Measurements from ENCODE around the gene MED13. TPM values are rescaled to one million over a fixed set of nuclear protein-coding genes. Genes with fewer than 3 reads are reported as not detected.

The MED13 gene
- total RNA-seq, 1 experiment from 2014 or later: 96.0 TPM

DNA sequence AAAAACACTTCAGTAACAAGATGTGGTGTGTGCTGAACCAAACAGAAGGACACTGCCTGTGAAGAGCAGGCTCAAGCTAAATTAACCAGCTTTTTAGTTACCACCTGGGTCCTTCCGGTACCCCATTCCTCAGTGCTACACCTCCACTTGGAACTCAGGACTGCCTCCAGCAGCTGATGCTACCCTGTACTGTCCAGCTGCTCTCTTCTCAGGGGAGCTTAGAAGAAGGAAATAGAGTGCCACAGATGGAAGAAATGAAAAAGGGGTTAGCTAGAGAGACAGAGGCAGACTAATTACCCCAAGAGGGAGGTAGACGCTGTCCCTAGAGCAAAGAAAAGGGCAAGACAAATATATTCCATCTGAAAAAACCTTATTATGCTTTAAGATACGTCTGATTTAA is 5.7 kb downstream of the MED13 start:
- Histone ChIP-seq H3K9me2 (ENCODE audit: insufficient read depth) (no peaks in the 10 kb centered on the region), H4K20me1 (ENCODE audit: insufficient read depth) (peaks cover 26% of the 10 kb centered on the region; the same call in 1 of the 2 replicates), H3K27me3 (ENCODE audit: insufficient read depth, low read length) (no peaks in the 10 kb centered on the region), H3K36me3 (ENCODE audit: control insufficient read depth in 1 of 2, insufficient read depth in 2 of 2, low read length in 2 of 2) (peaks cover 25 to 47% of the 10 kb centered on the region in 2 experiments; a peak in 3 of 4 replicates), H2AFZ (ENCODE audit: low read depth, low read length, poor library complexity, severe bottlenecking) (no peak overlapping the region), H3K4me2 (ENCODE audit: low read length) (no peak overlapping the region), H3K9me3 (ENCODE audit: control insufficient read depth in 1 of 2, insufficient read depth in 1 of 2, low read depth in 1 of 2, low read length in 2 of 2) (no peaks in the 10 kb centered on the region), H3K4me1 (ENCODE audit: control insufficient read depth in 1 of 2, insufficient read depth in 2 of 2, low read length in 2 of 2) (peaks cover 4 to 12% of the 10 kb centered on the region in 2 experiments; a peak in 3 of 4 replicates), H3K79me2 (ENCODE audit: insufficient read depth, low read length) (peaks cover 100% of the 10 kb centered on the region), H3K27ac (ENCODE audit: low read depth, low read length) (no peak overlapping the region), H3K9ac (ENCODE audit: low read length) (no peak overlapping the region), H3K4me3 (replicated peaks in 1 of 2; ENCODE audit: low read depth in 1 of 2, low read length in 2 of 2) (no peak overlapping the region)
- ChIA-PET RAD21 (ENCODE audit: low non-redundant PET in 1 of 2, low total read pairs in 2 of 2, uncharacterized antibody in 2 of 2, unreplicated experiment in 2 of 2) (no interaction called here), CTCF (no interaction called here), POLR2A (interaction anchor here (0.6 kb wide), 1 partner anchor 1717 kb away, joined by 3 read pairs; no protein-coding TSS in a partner anchor)
- ATAC-seq (no peak), DNase-seq (ENCODE audit: low read depth, low spot score) (no peak)
- intact Hi-C loops (cut with micrococcal nuclease): no loop called here
- BruUV-seq (replicated peaks): no TSS peak
- TF ChIP-seq SP1 (IDR thresholded peaks at IDR 0.05; ENCODE audit: low read depth) (no peak), YY1 (IDR thresholded peaks at IDR 0.05; ENCODE audit: extremely low read depth, insufficient replicate concordance, low read depth, low read length) (no peak)

DNA sequence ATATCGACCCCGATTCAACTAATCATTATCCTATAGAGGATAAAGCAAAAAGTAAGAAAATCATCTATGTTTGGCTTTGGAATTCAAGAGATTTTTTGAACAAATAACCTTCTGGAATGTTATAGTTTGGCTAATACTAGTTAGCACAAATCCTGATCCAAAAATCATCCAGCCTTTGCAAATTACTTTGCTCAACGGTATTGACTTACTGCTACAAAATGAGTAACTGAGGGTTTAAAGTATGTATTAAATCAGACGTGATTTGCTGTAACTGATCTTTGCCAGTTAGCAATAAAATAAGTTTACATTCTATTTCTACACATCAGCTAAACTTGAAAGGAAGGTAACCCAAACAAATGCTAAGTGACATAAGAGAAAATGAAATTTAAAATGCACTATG is 6.5 kb downstream of the MED13 start:
- TF ChIP-seq ZFX (IDR thresholded peaks at IDR 0.05) (no peak), EGR1 (IDR thresholded peaks at IDR 0.05; ENCODE audit: low read depth) (no peak), YY1 (IDR thresholded peaks at IDR 0.05; ENCODE audit: extremely low read depth, insufficient replicate concordance, low read depth, low read length) (no peak), JUND (IDR thresholded peaks at IDR 0.05) (no peak), EZH2phosphoT487 (IDR thresholded peaks at IDR 0.05; ENCODE audit: borderline replicate concordance) (no peak), ZNF274 (IDR thresholded peaks at IDR 0.05; ENCODE audit: low read depth, low read length) (no peak), CEBPB (IDR thresholded peaks at IDR 0.05; ENCODE audit: low read depth) (no peak)
- TF ChIP-seq, protein P1, sequence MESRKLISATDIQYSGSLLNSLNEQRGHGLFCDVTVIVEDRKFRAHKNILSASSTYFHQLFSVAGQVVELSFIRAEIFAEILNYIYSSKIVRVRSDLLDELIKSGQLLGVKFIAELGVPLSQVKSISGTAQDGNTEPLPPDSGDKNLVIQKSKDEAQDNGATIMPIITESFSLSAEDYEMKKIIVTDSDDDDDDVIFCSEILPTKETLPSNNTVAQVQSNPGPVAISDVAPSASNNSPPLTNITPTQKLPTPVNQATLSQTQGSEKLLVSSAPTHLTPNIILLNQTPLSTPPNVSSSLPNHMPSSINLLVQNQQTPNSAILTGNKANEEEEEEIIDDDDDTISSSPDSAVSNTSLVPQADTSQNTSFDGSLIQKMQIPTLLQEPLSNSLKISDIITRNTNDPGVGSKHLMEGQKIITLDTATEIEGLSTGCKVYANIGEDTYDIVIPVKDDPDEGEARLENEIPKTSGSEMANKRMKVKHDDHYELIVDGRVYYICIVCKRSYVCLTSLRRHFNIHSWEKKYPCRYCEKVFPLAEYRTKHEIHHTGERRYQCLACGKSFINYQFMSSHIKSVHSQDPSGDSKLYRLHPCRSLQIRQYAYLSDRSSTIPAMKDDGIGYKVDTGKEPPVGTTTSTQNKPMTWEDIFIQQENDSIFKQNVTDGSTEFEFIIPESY (IDR thresholded peaks at IDR 0.05; ENCODE audit: extremely low read depth, insufficient replicate concordance, low read length): no peak
- TF ChIP-seq, protein P2, sequence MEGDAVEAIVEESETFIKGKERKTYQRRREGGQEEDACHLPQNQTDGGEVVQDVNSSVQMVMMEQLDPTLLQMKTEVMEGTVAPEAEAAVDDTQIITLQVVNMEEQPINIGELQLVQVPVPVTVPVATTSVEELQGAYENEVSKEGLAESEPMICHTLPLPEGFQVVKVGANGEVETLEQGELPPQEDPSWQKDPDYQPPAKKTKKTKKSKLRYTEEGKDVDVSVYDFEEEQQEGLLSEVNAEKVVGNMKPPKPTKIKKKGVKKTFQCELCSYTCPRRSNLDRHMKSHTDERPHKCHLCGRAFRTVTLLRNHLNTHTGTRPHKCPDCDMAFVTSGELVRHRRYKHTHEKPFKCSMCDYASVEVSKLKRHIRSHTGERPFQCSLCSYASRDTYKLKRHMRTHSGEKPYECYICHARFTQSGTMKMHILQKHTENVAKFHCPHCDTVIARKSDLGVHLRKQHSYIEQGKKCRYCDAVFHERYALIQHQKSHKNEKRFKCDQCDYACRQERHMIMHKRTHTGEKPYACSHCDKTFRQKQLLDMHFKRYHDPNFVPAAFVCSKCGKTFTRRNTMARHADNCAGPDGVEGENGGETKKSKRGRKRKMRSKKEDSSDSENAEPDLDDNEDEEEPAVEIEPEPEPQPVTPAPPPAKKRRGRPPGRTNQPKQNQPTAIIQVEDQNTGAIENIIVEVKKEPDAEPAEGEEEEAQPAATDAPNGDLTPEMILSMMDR (IDR thresholded peaks at IDR 0.05 in 2 of 3, conservative IDR thresholded peaks at IDR 0.05 in 1 of 3; ENCODE audit: borderline replicate concordance in 1 of 3, insufficient read depth in 1 of 3, low read depth in 2 of 3, low read length in 2 of 3): no peak
- TF ChIP-seq, protein P3, sequence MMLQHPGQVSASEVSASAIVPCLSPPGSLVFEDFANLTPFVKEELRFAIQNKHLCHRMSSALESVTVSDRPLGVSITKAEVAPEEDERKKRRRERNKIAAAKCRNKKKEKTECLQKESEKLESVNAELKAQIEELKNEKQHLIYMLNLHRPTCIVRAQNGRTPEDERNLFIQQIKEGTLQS (IDR thresholded peaks at IDR 0.05): no peak
- no peak overlapping the region for H3K4me2 ChIP-seq (ENCODE audit: low read length)
- peaks cover 2 to 4% of the 10 kb centered on the region in 2 experiments; a peak in 3 of 4 replicates for H3K4me1 ChIP-seq (ENCODE audit: control insufficient read depth in 1 of 2, insufficient read depth in 2 of 2, low read length in 2 of 2)
- H3K9me3 ChIP-seq (ENCODE audit: control insufficient read depth in 1 of 2, insufficient read depth in 1 of 2, low read depth in 1 of 2, low read length in 2 of 2): no peaks in the 10 kb centered on the region
- no peak overlapping the region for H3K27ac ChIP-seq (ENCODE audit: low read depth, low read length)
- no peaks in the 10 kb centered on the region for H3K27me3 ChIP-seq (ENCODE audit: insufficient read depth, low read length)
- H3K36me3 ChIP-seq (ENCODE audit: control insufficient read depth in 1 of 2, insufficient read depth in 2 of 2, low read length in 2 of 2): peaks cover 25 to 51% of the 10 kb centered on the region in 2 experiments; a peak in 3 of 4 replicates
- ChIA-PET CTCF (no interaction called here), POLR2A (no interaction called here), RAD21 (ENCODE audit: low non-redundant PET in 1 of 2, low total read pairs in 2 of 2, uncharacterized antibody in 2 of 2, unreplicated experiment in 2 of 2) (no interaction called here)
- H3K4me3 ChIP-seq (replicated peaks in 1 of 2; ENCODE audit: low read depth in 1 of 2, low read length in 2 of 2): no peak overlapping the region
- BruUV-seq (replicated peaks): no TSS peak
- H2AFZ ChIP-seq (ENCODE audit: low read depth, low read length, poor library complexity, severe bottlenecking): no peak overlapping the region
- peaks cover 19% of the 10 kb centered on the region; the same call in 1 of the 2 replicates for H4K20me1 ChIP-seq (ENCODE audit: insufficient read depth)
- intact Hi-C loops (cut with micrococcal nuclease): no loop called here
- ATAC-seq: no peak
- no peak for DNase-seq (ENCODE audit: low read depth, low spot score)
- H3K9ac ChIP-seq (ENCODE audit: low read length): no peak overlapping the region
- H3K79me2 ChIP-seq (ENCODE audit: insufficient read depth, low read length): peaks cover 100% of the 10 kb centered on the region
- no peaks in the 10 kb centered on the region for H3K9me2 ChIP-seq (ENCODE audit: insufficient read depth)

All from HCT116 (cell line).